ENCODE data around the gene TNFSF13B.

- TF ChIP-seq ZNF274 (IDR thresholded peaks at IDR 0.05; ENCODE audit: insufficient read depth, insufficient read length) (no peak), ATF3 (IDR thresholded peaks at IDR 0.05; ENCODE audit: borderline replicate concordance, extremely low read depth, low read depth, low read length) (no peak), CTCF (IDR thresholded peaks at IDR 0.05 in 2 of 3, conservative IDR thresholded peaks at IDR 0.05 in 1 of 3; ENCODE audit: control insufficient read depth in 2 of 3, extremely low read depth in 1 of 3, insufficient read depth in 1 of 3, low read depth in 3 of 3, low read length in 3 of 3) (no peak), MAX (IDR thresholded peaks at IDR 0.05; ENCODE audit: low read depth, low read length) (no peak), DPF2 (IDR thresholded peaks at IDR 0.05) (no peak), SP1 (IDR thresholded peaks at IDR 0.05; ENCODE audit: low read depth, low read length) (no peak), MXI1 (IDR thresholded peaks at IDR 0.05; ENCODE audit: low read depth, low read length) (no peak), PKNOX1 (IDR thresholded peaks at IDR 0.05) (no peak), YY1 (IDR thresholded peaks at IDR 0.05; ENCODE audit: low read depth, low read length) (no peak), ZBTB33 (IDR thresholded peaks at IDR 0.05) (no peak), ATF2 (IDR thresholded peaks at IDR 0.05; ENCODE audit: low read length) (no peak), POLR2A (IDR thresholded peaks at IDR 0.05; ENCODE audit: low read depth, low read length) (no peak), SMC3 (IDR thresholded peaks at IDR 0.05; ENCODE audit: borderline replicate concordance, low read length) (no peak), ZBTB40 (IDR thresholded peaks at IDR 0.05; ENCODE audit: borderline replicate concordance) (no peak)
Measured at GRCh38 chr13:108357228-108357627, 87.7 kb downstream of the TNFSF13B start.

Data from GM12878 (cell line).